IPS-15b (cell line): ENCODE data around the gene CD14.

Experiments used
- H3K27me3 ChIP-seq: one replicate; pipeline ENCODE4 v1.6.1; 2013; ENCODE audit warnings: low read length; ENCODE audit not compliant: control insufficient read depth, insufficient read depth
- H3K36me3 ChIP-seq: one replicate; pipeline ENCODE4 v1.6.1; 2013; ENCODE audit warnings: low read length; ENCODE audit not compliant: control insufficient read depth, insufficient read depth
- H3K4me1 ChIP-seq: one replicate; pipeline ENCODE4 v1.6.1; 2013; ENCODE audit warnings: mild to moderate bottlenecking, low read length; ENCODE audit not compliant: control insufficient read depth, insufficient read depth
- H3K4me3 ChIP-seq: one replicate; pipeline ENCODE4 v1.5.1; 2013; ENCODE audit warnings: low read depth, low read length
- H3K9ac ChIP-seq: one replicate; pipeline ENCODE4 v1.6.1; 2013; ENCODE audit warnings: low read depth, mild to moderate bottlenecking, low read length
- H3K9me3 ChIP-seq: one replicate; pipeline ENCODE4 v1.6.1; 2013; ENCODE audit warnings: mild to moderate bottlenecking, low read length; ENCODE audit not compliant: control insufficient read depth, insufficient read depth

Gene CD14

DNA sequence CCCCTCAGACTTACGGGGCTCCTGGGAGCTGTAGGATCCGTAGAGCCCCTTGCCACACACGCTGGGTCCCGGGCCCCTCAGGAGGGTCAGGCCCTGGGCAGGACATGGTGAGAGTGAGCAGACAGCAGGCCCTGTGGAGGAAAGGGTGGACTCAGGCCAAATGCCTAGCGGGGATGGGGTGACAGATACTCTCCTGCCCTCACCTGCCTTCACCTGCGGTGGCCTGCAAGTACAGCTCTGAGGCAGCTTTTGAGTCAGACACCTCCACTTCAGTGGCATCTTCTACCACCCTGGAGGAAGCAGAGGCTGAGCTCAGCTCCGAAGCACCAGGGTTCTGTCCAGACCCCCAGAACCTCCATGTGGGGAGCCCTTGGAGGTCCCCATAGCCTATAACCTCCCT lies 42.1 kb downstream of the CD14 start:
- H3K4me3 ChIP-seq, result no peak overlapping the region
- no peaks in the 10 kb centered on the region for H3K27me3 ChIP-seq
- no peaks in the 10 kb centered on the region for H3K36me3 ChIP-seq
- H3K9me3 ChIP-seq, result no peaks in the 10 kb centered on the region
- H3K4me1 ChIP-seq, result no peaks in the 10 kb centered on the region
- no peak overlapping the region for H3K9ac ChIP-seq

DNA sequence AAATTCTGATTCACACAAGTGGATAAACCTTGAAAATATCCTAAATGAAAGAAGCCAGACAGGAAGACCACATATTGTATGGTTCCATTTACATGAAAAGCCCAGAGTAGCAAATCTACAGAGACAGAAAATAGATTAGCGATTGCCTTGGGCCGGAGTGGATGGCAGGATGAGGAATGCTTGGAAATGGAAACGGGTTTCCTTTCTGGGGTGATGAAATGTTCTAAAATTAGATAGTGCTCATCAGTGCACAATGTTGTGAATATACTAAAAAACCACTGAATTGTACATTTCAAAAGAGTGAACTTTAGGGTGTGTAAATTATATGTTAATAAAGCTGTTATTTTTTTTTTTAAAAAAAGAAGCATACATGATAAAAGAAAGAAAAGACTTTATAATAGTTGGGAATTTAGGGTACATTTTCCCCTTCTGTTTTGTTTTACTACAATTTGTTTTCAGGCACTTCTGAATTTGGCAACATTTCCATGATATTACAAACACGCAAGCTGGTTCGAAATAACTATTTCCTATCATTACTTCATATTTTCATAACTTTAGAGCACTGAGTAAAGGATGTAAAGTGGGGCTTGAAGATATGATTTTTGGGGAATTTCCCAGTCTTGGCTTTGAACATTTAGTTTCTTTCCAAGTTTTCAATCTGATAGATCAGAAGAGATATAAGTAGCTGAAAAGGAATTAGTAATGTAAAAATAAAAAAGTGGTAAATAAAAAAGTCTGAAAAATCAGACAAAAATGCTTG lies 44.5 kb downstream of the CD14 start:
- no peaks in the 10 kb centered on the region for H3K27me3 ChIP-seq
- no peaks in the 10 kb centered on the region for H3K36me3 ChIP-seq
- no peaks in the 10 kb centered on the region for H3K9me3 ChIP-seq
- no peaks in the 10 kb centered on the region for H3K4me1 ChIP-seq
- H3K4me3 ChIP-seq, result no peak overlapping the region
- H3K9ac ChIP-seq, result no peak overlapping the region

DNA sequence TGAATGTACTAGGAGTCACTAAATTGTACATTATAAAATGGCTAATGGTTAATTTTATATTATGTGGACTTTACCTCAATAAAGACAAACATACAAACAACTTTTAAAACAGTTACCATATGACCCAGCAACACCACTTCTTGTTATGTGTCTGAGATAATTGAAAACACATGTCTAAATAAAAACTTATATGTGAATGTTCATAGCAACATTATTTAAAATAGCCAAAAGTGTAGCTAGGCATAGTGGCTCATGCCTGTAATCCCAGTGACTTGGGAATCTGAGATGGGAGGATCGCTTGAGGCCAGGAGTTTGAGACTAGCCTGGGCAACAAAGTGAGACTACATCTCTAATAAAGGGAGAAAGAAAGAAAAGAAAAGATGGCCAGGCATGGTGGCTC lies 45.5 kb downstream of the CD14 start:
- H3K9me3 ChIP-seq, result no peaks in the 10 kb centered on the region
- H3K27me3 ChIP-seq, result no peaks in the 10 kb centered on the region
- H3K9ac ChIP-seq, result no peak overlapping the region
- no peaks in the 10 kb centered on the region for H3K4me1 ChIP-seq
- H3K4me3 ChIP-seq, result no peak overlapping the region
- no peaks in the 10 kb centered on the region for H3K36me3 ChIP-seq
